ENCODE measurements around the gene WSCD2.

DNA sequence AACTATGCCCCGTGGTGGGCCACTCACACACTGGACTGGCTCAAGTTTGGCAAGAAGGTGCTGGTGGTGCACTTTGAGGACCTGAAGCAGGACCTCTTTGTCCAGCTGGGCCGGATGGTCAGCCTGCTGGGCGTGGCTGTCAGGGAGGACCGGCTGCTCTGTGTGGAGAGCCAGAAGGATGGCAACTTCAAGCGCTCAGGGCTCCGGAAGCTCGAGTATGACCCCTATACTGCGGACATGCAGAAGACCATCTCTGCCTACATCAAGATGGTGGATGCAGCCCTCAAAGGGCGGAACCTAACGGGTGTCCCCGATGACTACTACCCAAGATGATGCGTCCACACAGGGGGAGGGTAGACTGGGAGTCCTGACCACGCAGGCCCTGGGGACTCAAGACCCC lies 118.9 kb downstream of the WSCD2 start:
- TF ChIP-seq, protein P1, sequence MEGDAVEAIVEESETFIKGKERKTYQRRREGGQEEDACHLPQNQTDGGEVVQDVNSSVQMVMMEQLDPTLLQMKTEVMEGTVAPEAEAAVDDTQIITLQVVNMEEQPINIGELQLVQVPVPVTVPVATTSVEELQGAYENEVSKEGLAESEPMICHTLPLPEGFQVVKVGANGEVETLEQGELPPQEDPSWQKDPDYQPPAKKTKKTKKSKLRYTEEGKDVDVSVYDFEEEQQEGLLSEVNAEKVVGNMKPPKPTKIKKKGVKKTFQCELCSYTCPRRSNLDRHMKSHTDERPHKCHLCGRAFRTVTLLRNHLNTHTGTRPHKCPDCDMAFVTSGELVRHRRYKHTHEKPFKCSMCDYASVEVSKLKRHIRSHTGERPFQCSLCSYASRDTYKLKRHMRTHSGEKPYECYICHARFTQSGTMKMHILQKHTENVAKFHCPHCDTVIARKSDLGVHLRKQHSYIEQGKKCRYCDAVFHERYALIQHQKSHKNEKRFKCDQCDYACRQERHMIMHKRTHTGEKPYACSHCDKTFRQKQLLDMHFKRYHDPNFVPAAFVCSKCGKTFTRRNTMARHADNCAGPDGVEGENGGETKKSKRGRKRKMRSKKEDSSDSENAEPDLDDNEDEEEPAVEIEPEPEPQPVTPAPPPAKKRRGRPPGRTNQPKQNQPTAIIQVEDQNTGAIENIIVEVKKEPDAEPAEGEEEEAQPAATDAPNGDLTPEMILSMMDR (IDR thresholded peaks at IDR 0.05), result no peak
- TF ChIP-seq POLR2A (IDR thresholded peaks at IDR 0.05) (no peak), POLR2AphosphoS5 (IDR thresholded peaks at IDR 0.05; ENCODE audit: insufficient read depth in 1 of 2, low read depth in 1 of 2) (no peak)

Measured in vagina (tissue), 2 donors.